Effector memory CD4-positive, alpha-beta T cell (primary cell): Measurements from ENCODE around the gene TTLL7.
A peak's percentile ranks its signal among the peaks of the same experiment; 100 is the strongest.

Source experiments
- DNase-seq, 3 donors: peaks; one replicate each; pipeline ENCODE4 v3.0.0-alpha.2; 2020
- H3K27ac ChIP-seq: 2 replicates; pipeline ENCODE4 v1.7.0; 2013; ENCODE audit warnings: mild to moderate bottlenecking, low read length, moderate library complexity; ENCODE audit not compliant: insufficient read depth, poor library complexity, severe bottlenecking
- H3K27me3 ChIP-seq: replicated peaks from 2 replicates; pipeline ENCODE4 v1.7.0; 2013; ENCODE audit warnings: mild to moderate bottlenecking, low read length; ENCODE audit not compliant: insufficient read depth, control insufficient read depth, poor library complexity, severe bottlenecking
- H3K36me3 ChIP-seq: 2 replicates; pipeline ENCODE4 v1.7.0; 2013; ENCODE audit warnings: mild to moderate bottlenecking, low read length, moderate library complexity; ENCODE audit not compliant: control insufficient read depth, insufficient read depth
- H3K4me1 ChIP-seq: 2 replicates; pipeline ENCODE4 v1.7.0; 2013; ENCODE audit warnings: low read length, mild to moderate bottlenecking; ENCODE audit not compliant: control insufficient read depth, insufficient read depth, poor library complexity, severe bottlenecking
- H3K4me3 ChIP-seq: 2 replicates; pipeline ENCODE4 v1.7.0; 2013; ENCODE audit warnings: low read length, low read depth, mild to moderate bottlenecking; ENCODE audit not compliant: insufficient read depth, poor library complexity, severe bottlenecking
- H3K9me3 ChIP-seq: 2 replicates; pipeline ENCODE4 v1.7.0; 2013; ENCODE audit warnings: mild to moderate bottlenecking, low read length, moderate library complexity; ENCODE audit not compliant: control insufficient read depth
- total RNA-seq, 3 donors: gene quantifications; one replicate each; lab custom pipeline; 2026; lab: John Stamatoyannopoulos, UW

The TTLL7 gene
- total RNA-seq = 0.35 to 0.77 (median 0.44) reads per million in 3 donors

GRCh38 chr1:83998498-83999315 is at the start of gene TTLL7:
Gene TTLL7 (minus strand): TSS chr1:83999132. CDS start chr1:83952211, 46,921 bp downstream.
- Histone ChIP-seq H3K36me3 (no peaks in the 10 kb centered on the region), H3K9me3 (no peaks in the 10 kb centered on the region), H3K27me3 (peaks cover 8% of the 10 kb centered on the region), H3K4me3 (peak within 1 kb of the TSS; percentile 71), H3K27ac (no peak within 1 kb of the TSS), H3K4me1 (peaks cover 5% of the 10 kb centered on the region)
- DNase-seq = peak; percentile 4 to 14 (median 4)

GRCh38 chr1:84042461-84042860 is 43.5 kb upstream of the TTLL7 start:
- H3K27ac ChIP-seq = no peak overlapping the region
- H3K27me3 ChIP-seq = no peaks in the 10 kb centered on the region
- no peak for DNase-seq
- H3K36me3 ChIP-seq = no peaks in the 10 kb centered on the region
- no peak overlapping the region for H3K4me3 ChIP-seq
- no peaks in the 10 kb centered on the region for H3K4me1 ChIP-seq
- H3K9me3 ChIP-seq = no peaks in the 10 kb centered on the region

GRCh38 chr1:84037758-84038611 is 39.1 kb upstream of the TTLL7 start:
- Histone ChIP-seq H3K4me1 (no peaks in the 10 kb centered on the region), H3K27me3 (no peaks in the 10 kb centered on the region), H3K36me3 (no peaks in the 10 kb centered on the region), H3K9me3 (no peaks in the 10 kb centered on the region), H3K27ac (no peak overlapping the region), H3K4me3 (no peak overlapping the region)
- no peak for DNase-seq

- DNase-seq = no peak
- H3K4me3 ChIP-seq = no peak overlapping the region
- no peak overlapping the region for H3K27ac ChIP-seq
- H3K9me3 ChIP-seq = no peaks in the 10 kb centered on the region
- H3K4me1 ChIP-seq = no peaks in the 10 kb centered on the region
- no peaks in the 10 kb centered on the region for H3K36me3 ChIP-seq
- no peaks in the 10 kb centered on the region for H3K27me3 ChIP-seq
Measured at GRCh38 chr1:84031802-84032327, 32.9 kb upstream of the TTLL7 start.

GRCh38 chr1:84027368-84027767 is 28.4 kb upstream of the TTLL7 start:
- Histone ChIP-seq H3K9me3 (no peaks in the 10 kb centered on the region), H3K4me1 (no peaks in the 10 kb centered on the region), H3K36me3 (no peaks in the 10 kb centered on the region), H3K27ac (no peak overlapping the region), H3K4me3 (no peak overlapping the region), H3K27me3 (no peaks in the 10 kb centered on the region)
- DNase-seq = no peak

- H3K27me3 ChIP-seq = no peaks in the 10 kb centered on the region
- H3K4me1 ChIP-seq = no peaks in the 10 kb centered on the region
- H3K36me3 ChIP-seq = no peaks in the 10 kb centered on the region
- no peak overlapping the region for H3K4me3 ChIP-seq
- H3K9me3 ChIP-seq = no peaks in the 10 kb centered on the region
- H3K27ac ChIP-seq = no peak overlapping the region
- DNase-seq = no peak
Measured at GRCh38 chr1:84025966-84026365, 27.0 kb upstream of the TTLL7 start.

GRCh38 chr1:84021822-84022221 is 22.9 kb upstream of the TTLL7 start:
- Histone ChIP-seq H3K9me3 (no peaks in the 10 kb centered on the region), H3K27ac (no peak overlapping the region), H3K4me1 (no peaks in the 10 kb centered on the region), H3K4me3 (no peak overlapping the region), H3K27me3 (no peaks in the 10 kb centered on the region), H3K36me3 (no peaks in the 10 kb centered on the region)
- no peak for DNase-seq

GRCh38 chr1:84020151-84020550 is 21.2 kb upstream of the TTLL7 start:
- DNase-seq = no peak
- H3K9me3 ChIP-seq = no peaks in the 10 kb centered on the region
- H3K4me1 ChIP-seq = no peaks in the 10 kb centered on the region
- H3K36me3 ChIP-seq = no peaks in the 10 kb centered on the region
- H3K4me3 ChIP-seq = no peak overlapping the region
- H3K27me3 ChIP-seq = no peaks in the 10 kb centered on the region
- H3K27ac ChIP-seq = no peak overlapping the region

GRCh38 chr1:84019217-84019616 is 20.3 kb upstream of the TTLL7 start:
- H3K36me3 ChIP-seq = no peaks in the 10 kb centered on the region
- H3K9me3 ChIP-seq = no peaks in the 10 kb centered on the region
- H3K4me3 ChIP-seq = no peak overlapping the region
- DNase-seq = no peak
- no peaks in the 10 kb centered on the region for H3K27me3 ChIP-seq
- H3K27ac ChIP-seq = no peak overlapping the region
- H3K4me1 ChIP-seq = no peaks in the 10 kb centered on the region

- Histone ChIP-seq H3K27me3 (no peaks in the 10 kb centered on the region), H3K36me3 (no peaks in the 10 kb centered on the region), H3K4me1 (no peaks in the 10 kb centered on the region), H3K9me3 (no peaks in the 10 kb centered on the region), H3K27ac (no peak overlapping the region), H3K4me3 (no peak overlapping the region)
- DNase-seq = no peak
Measured at GRCh38 chr1:84013708-84014107, 14.8 kb upstream of the TTLL7 start.
